ENCODE results near the gene HMGN3.

GRCh38 chr6:79152269-79152737 lies 82.2 kb downstream of the HMGN3 start:
- TF ChIP-seq CTCF (IDR thresholded peaks at IDR 0.05): no peak
- no peak for TF ChIP-seq POLR2A (IDR thresholded peaks at IDR 0.05)

All from heart left ventricle (tissue), 13 donors.